ENCODE measurements around the gene CX3CR1.
"Not testable (repeated sequence)": the region's sequence is repeated elsewhere in the genome, so short reads cannot be mapped to it uniquely, and the experiment has no call there.

CX3CR1 gene, protein sequence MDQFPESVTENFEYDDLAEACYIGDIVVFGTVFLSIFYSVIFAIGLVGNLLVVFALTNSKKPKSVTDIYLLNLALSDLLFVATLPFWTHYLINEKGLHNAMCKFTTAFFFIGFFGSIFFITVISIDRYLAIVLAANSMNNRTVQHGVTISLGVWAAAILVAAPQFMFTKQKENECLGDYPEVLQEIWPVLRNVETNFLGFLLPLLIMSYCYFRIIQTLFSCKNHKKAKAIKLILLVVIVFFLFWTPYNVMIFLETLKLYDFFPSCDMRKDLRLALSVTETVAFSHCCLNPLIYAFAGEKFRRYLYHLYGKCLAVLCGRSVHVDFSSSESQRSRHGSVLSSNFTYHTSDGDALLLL

GRCh38 chr3:39279745-39280517 lies at the start of gene CX3CR1:
CX3CR1 (minus strand) TSS chr3:39280036; CDS start chr3:39266509, 13,527 bp downstream.
- no peak for DNase-seq (ENCODE audit: low read depth in 3 of 3, low spot score in 1 of 3)

- DNase-seq (ENCODE audit: low read depth in 3 of 3, low spot score in 1 of 3), result no peak
These were observed 49.7 kb upstream of the CX3CR1 start, which contains the start of gene CCR8 for GRCh38 chr3:39329493-39329892. CCR8 (plus strand) TSS chr3:39329709; CDS start chr3:39332332, 2,623 bp downstream.

- no peak for DNase-seq (ENCODE audit: low read depth in 3 of 3, low spot score in 1 of 3)
These were observed 48.0 kb upstream of the CX3CR1 start for GRCh38 chr3:39327746-39328349.

GRCh38 chr3:39327053-39327745 lies 47.4 kb upstream of the CX3CR1 start:
- DNase-seq (ENCODE audit: low read depth in 3 of 3, low spot score in 1 of 3), result no peak

DNA sequence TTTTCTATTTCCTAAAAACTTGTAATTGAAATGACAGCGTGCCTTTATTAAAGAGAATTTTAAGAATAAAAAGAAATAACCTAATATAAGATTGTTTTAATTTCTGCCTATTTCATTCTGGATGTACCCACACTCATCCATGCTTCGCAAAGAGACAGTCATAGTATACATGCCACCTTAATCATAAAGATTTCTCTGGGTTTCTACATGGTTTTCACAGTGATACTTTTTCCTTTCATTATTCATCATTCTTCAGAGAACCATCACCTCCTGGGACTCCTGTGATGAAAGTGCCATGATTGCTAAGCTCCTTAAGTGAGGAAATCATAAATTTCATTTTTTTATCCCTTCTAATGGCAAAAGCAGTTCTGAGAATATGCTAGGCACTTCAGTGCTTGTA lies 45.4 kb upstream of the CX3CR1 start:
- no peak for DNase-seq (ENCODE audit: low read depth in 3 of 3, low spot score in 1 of 3)

- DNase-seq (ENCODE audit: low read depth in 3 of 3, low spot score in 1 of 3), result no peak
These were observed 43.7 kb upstream of the CX3CR1 start for GRCh38 chr3:39323494-39323893.

GRCh38 chr3:39322936-39323335 lies 43.1 kb upstream of the CX3CR1 start:
- no peak for DNase-seq (ENCODE audit: low read depth in 3 of 3, low spot score in 1 of 3)

- not testable (repeated sequence) for DNase-seq (ENCODE audit: low read depth in 3 of 3, low spot score in 1 of 3)
These were observed 42.4 kb upstream of the CX3CR1 start for GRCh38 chr3:39322209-39322715.

DNA sequence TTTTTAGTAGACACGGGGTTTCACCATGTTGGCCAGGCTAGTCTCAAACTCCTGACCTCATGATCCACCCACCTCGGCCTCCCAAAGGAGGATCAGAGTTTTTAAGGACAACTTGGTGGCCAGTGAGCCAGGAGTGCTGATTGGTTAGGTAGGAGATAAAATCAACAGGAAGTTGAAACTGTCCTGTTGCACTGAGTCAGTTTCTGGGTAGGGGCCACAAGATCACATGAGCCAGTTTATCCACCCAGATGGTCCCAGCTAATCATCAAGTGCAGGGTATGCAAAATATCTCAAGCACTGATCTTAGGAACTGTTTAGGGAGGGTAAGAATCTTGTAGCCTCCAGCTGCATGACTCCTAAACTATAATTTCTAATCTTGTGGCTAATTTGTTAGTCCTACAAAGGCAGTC lies 41.7 kb upstream of the CX3CR1 start:
- DNase-seq (ENCODE audit: low read depth in 3 of 3, low spot score in 1 of 3), result not testable (repeated sequence)

GRCh38 chr3:39319249-39319648 lies 39.4 kb upstream of the CX3CR1 start:
- DNase-seq (ENCODE audit: low read depth in 3 of 3, low spot score in 1 of 3), result no peak

DNA sequence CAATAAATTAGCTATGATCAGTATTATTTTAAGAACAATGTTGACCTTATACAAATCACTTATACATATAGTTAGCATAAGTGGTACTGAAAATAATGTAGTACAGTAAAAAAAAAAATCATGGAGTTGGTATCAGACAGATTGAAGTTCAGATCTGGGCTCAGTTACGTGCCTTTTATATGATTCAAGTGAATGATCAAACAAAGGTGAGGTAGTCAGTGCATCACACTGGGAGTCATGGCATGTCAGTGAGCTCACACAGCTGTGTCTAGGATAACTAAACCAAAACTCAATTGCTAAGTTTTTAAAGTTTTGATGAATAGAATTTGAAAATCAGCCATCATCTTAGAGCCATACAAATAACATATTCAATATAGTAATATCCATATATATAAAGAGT lies 38.5 kb upstream of the CX3CR1 start:
- no peak for DNase-seq (ENCODE audit: low read depth in 3 of 3, low spot score in 1 of 3)

GRCh38 chr3:39317571-39318169 lies 37.8 kb upstream of the CX3CR1 start:
- DNase-seq (ENCODE audit: low read depth in 3 of 3, low spot score in 1 of 3), result no peak

DNA sequence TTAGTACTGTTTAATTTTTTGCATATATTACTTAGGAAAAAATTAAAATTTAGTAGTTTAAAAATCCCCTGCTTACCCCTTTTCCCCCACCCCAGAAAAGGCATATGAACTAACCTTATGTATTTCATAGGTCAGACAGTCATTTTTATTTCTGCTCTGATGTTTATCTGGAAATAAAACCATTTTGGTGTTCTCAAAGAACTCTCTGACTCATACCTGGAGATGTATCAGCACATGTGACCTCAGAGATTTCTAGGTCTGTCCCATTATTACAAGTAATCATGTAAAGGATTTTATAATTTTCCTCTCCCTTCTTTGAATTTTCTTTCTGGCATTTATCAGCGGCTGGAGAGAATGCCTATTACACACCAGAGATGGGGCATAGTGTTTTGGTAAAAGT lies 35.6 kb upstream of the CX3CR1 start:
- no peak for DNase-seq (ENCODE audit: low read depth in 3 of 3, low spot score in 1 of 3)

DNA sequence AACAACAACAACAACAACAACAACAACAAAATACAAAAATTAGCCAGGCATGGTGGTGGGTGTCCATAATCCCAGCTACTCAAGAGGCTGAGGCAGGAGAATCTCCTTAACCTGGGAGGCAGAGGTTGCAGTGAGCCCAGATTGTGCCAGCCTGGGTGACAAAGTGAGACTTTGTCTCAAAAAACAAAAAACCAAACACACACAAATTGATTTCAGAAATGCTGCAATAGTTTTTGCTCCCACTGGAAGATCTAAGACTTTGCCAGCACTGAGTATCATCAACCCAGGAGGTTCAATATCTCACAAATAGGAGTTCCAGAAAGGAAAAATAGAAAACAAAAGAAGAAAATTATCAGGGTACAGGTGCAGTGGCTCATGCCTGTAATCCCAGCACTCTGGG lies 33.5 kb upstream of the CX3CR1 start:
- no peak for DNase-seq (ENCODE audit: low read depth in 3 of 3, low spot score in 1 of 3)

GRCh38 chr3:39302178-39302577 lies 22.3 kb upstream of the CX3CR1 start:
- DNase-seq (ENCODE audit: low read depth in 3 of 3, low spot score in 1 of 3), result no peak

- no peak for DNase-seq (ENCODE audit: low read depth in 3 of 3, low spot score in 1 of 3)
These were observed 19.4 kb upstream of the CX3CR1 start for GRCh38 chr3:39299279-39299678.

- DNase-seq (ENCODE audit: low read depth in 3 of 3, low spot score in 1 of 3), result no peak
These were observed 16.6 kb upstream of the CX3CR1 start for GRCh38 chr3:39296197-39297077.

- no peak for DNase-seq (ENCODE audit: low read depth in 3 of 3, low spot score in 1 of 3)
These were observed 15.4 kb upstream of the CX3CR1 start for GRCh38 chr3:39295184-39295775.

- DNase-seq (ENCODE audit: low read depth in 3 of 3, low spot score in 1 of 3), result no peak
These were observed 14.8 kb upstream of the CX3CR1 start for GRCh38 chr3:39294446-39295183.
